IMR-90 (cell line): Measurements from ENCODE around the gene MEIKIN. TPM values are rescaled to one million over a fixed set of nuclear protein-coding genes. Genes with fewer than 3 reads are reported as not detected.

Experiments used
- ATAC-seq: fragments of 200-7000 bp; cut with Tn5 transposase; 2 replicates; pipeline ENCODE4 v1.9.1; 2020; ENCODE audit warnings: low read depth, mild to moderate bottlenecking, moderate library complexity
- BruUV-seq: library from RNA; stranded (reverse); fragments of 400-500 nt; replicated peaks from 2 replicates; lab custom pipeline; 2021; lab: Mats Ljungman, UMichigan
- CTCF ChIA-PET: fragments of 300-600 bp; formaldehyde crosslinking; extraction: SDS; loops from one replicate; lab custom pipeline; 2021; ENCODE audit warnings: antibody characterized with exemption; lab: Yijun Ruan, JAX
- POLR2A ChIA-PET: fragments of 300-600 bp; sonication (Branson Sonifier 250); formaldehyde crosslinking; loops from one replicate; lab custom pipeline; 2022; ENCODE audit warnings: antibody characterized with exemption; ENCODE audit not compliant: unreplicated experiment; lab: Charles Lee
- DNase-seq: peaks from one replicate; pipeline ENCODE4 v3.0.0; 2013
- H2AFZ ChIP-seq: replicated peaks from 2 replicates; pipeline ENCODE3; 2013; ENCODE audit warnings: low read length, mild to moderate bottlenecking; ENCODE audit not compliant: poor library complexity
- H2AK5ac ChIP-seq: 2 replicates; pipeline ENCODE4 v1.6.1; 2013; ENCODE audit warnings: low read depth, low read length, inconsistent platforms
- H2AK9ac ChIP-seq: replicated peaks from 2 replicates; pipeline ENCODE3; 2013; ENCODE audit warnings: mild to moderate bottlenecking, low read depth, low read length, moderate library complexity; ENCODE audit not compliant: poor library complexity
- H2BK120ac ChIP-seq: 2 replicates; pipeline ENCODE4 v1.6.1; 2013; ENCODE audit warnings: low read depth, low read length, inconsistent platforms
- H2BK15ac ChIP-seq: 3 replicates; pipeline ENCODE4 v1.6.1; 2013; ENCODE audit warnings: low read depth, low read length, inconsistent platforms
- H2BK20ac ChIP-seq: 2 replicates; pipeline ENCODE4 v1.6.1; 2013; ENCODE audit warnings: low read depth, mild to moderate bottlenecking, inconsistent platforms, low read length, moderate library complexity
- H2BK5ac ChIP-seq: 2 replicates; pipeline ENCODE4 v1.6.1; 2013; ENCODE audit warnings: mild to moderate bottlenecking, low read depth, low read length, inconsistent platforms; ENCODE audit not compliant: poor library complexity, severe bottlenecking
- H3K14ac ChIP-seq: replicated peaks from 2 replicates; pipeline ENCODE4 v1.6.1; 2013; ENCODE audit warnings: low read depth, low read length, inconsistent platforms
- H3K18ac ChIP-seq: 2 replicates; pipeline ENCODE4 v1.6.1; 2013; ENCODE audit warnings: low read depth, low read length, control low read depth
- H3K23ac ChIP-seq: 2 replicates; pipeline ENCODE4 v1.6.1; 2013; ENCODE audit warnings: low read depth, low read length, inconsistent platforms
- H3K27ac ChIP-seq: 2 replicates; pipeline ENCODE4 v1.5.1; 2013; ENCODE audit warnings: mild to moderate bottlenecking, control low read depth, low read length; ENCODE audit not compliant: insufficient read depth
- H3K27me3 ChIP-seq: 2 replicates; pipeline ENCODE4 v1.6.1; 2013; ENCODE audit warnings: low read length; ENCODE audit not compliant: control insufficient read depth, insufficient read depth
- H3K36me3 ChIP-seq: 2 replicates; pipeline ENCODE4 v1.6.1; 2013; ENCODE audit warnings: low read length, mixed read lengths; ENCODE audit not compliant: control insufficient read depth, insufficient read depth
- H3K4ac ChIP-seq: 2 replicates; pipeline ENCODE4 v1.6.1; 2013; ENCODE audit warnings: low read depth, low read length, inconsistent platforms
- H3K4me1 ChIP-seq: 2 replicates; pipeline ENCODE4 v1.6.1; 2013; ENCODE audit warnings: low read length, mixed read lengths; ENCODE audit not compliant: control insufficient read depth, insufficient read depth
- H3K4me2 ChIP-seq: 2 replicates; pipeline ENCODE4 v1.6.1; 2013; ENCODE audit warnings: low read depth, mild to moderate bottlenecking, control low read depth, low read length, moderate library complexity
- H3K4me3 ChIP-seq: 2 replicates; pipeline ENCODE4 v1.5.1; 2013; ENCODE audit warnings: low read depth, mild to moderate bottlenecking, control low read depth, low read length, moderate library complexity; ENCODE audit not compliant: insufficient read depth
- H3K56ac ChIP-seq: 2 replicates; pipeline ENCODE4 v1.6.1; 2013; ENCODE audit warnings: low read length, inconsistent platforms; ENCODE audit not compliant: insufficient read depth; ENCODE audit errors: extremely low read depth
- H3K79me1 ChIP-seq, 2 experiments: 2 replicates each; pipeline ENCODE4 v1.6.1; 2013; ENCODE audit warnings: low read length in 2 of 2, inconsistent platforms in 1 of 2, low read depth in 1 of 2
- H3K9ac ChIP-seq: 2 replicates; pipeline ENCODE4 v1.6.1; 2013; ENCODE audit warnings: low read depth, low read length, control low read depth
- H3K9me1 ChIP-seq: 2 replicates; pipeline ENCODE4 v1.6.1; 2013; ENCODE audit warnings: low read length, inconsistent platforms; ENCODE audit not compliant: insufficient read depth
- H3K9me3 ChIP-seq: 2 replicates; pipeline ENCODE4 v1.6.1; 2013; ENCODE audit warnings: low read length; ENCODE audit not compliant: control insufficient read depth, insufficient read depth
- H4K20me1 ChIP-seq: 2 replicates; pipeline ENCODE4 v1.6.1; 2013; ENCODE audit warnings: low read length, inconsistent platforms; ENCODE audit not compliant: insufficient read depth
- H4K5ac ChIP-seq: 2 replicates; pipeline ENCODE4 v1.6.1; 2013; ENCODE audit warnings: mild to moderate bottlenecking, low read depth, low read length, control low read depth
- H4K8ac ChIP-seq, 2 experiments: 2 replicates each; pipeline ENCODE4 v1.6.1; 2013; ENCODE audit warnings: low read depth in 2 of 2, low read length in 2 of 2, control low read depth in 1 of 2, inconsistent platforms in 1 of 2
- H4K91ac ChIP-seq: 2 replicates; pipeline ENCODE4 v1.6.1; 2013; ENCODE audit warnings: low read depth, low read length, inconsistent platforms; ENCODE audit not compliant: insufficient read depth
- CEBPB ChIP-seq: IDR thresholded peaks from 2 replicates; pipeline ENCODE4 v1.6.1; 2012; ENCODE audit warnings: low read depth, low read length, improper control_type of control experiment
- RFX5 ChIP-seq: IDR thresholded peaks from 2 replicates; pipeline ENCODE4 v1.8.0; 2012; ENCODE audit warnings: low read depth, mild to moderate bottlenecking, low read length, moderate library complexity
- WGBS, 2 experiments: methylation state at CpG; one replicate each; pipeline versions ENCODE4 v1.1.5 to v1.1.7; 2013; ENCODE audit warnings: missing lambda C conversion rate in 2 of 2; ENCODE audit not compliant: insufficient read length in 1 of 2; ENCODE audit errors: extremely low coverage in 2 of 2; 5-methylcytosine and 5-hydroxymethylcytosine counted together
- dilution Hi-C: fragments of 300-500 bp; cut with HindIII; formaldehyde crosslinking; loops from one replicate; pipeline ENCODE4 v1.14.3; 2018; ENCODE audit warnings: low sequenced_read_pairs; ENCODE audit not compliant: unreplicated experiment
- in situ Hi-C: fragments of 300-500 bp; cut with MboI; formaldehyde crosslinking; loops from 3 replicates; pipeline ENCODE4 v1.14.3; 2019; ENCODE audit warnings: low sequenced_read_pairs, inconsistent platforms, mixed read lengths
- intact Hi-C: fragments of 100-400 bp; cut with micrococcal nuclease; formaldehyde crosslinking; loops from 2 replicates; pipeline ENCODE4 v1.10.0; 2022
- polyA plus RNA-seq, 3 experiments: library from polyadenylated mRNA; depleted of rRNA; stranded (reverse); fragments of >200 nt; gene quantifications; 2 replicates each; pipeline ENCODE4 v1.2.3, GENCODE V29; 2012; ENCODE audit warnings: low replicate concordance in 1 of 3
- total RNA-seq: library from RNA; depleted of rRNA; stranded (reverse); fragments of >200 nt; gene quantifications from 2 replicates; pipeline ENCODE4 v1.2.3, GENCODE V29; 2012

MEIKIN gene
- total and polyA plus RNA-seq, 2 of the 4 experiments (the other 2 are of a cell fraction), result not detected

DNA sequence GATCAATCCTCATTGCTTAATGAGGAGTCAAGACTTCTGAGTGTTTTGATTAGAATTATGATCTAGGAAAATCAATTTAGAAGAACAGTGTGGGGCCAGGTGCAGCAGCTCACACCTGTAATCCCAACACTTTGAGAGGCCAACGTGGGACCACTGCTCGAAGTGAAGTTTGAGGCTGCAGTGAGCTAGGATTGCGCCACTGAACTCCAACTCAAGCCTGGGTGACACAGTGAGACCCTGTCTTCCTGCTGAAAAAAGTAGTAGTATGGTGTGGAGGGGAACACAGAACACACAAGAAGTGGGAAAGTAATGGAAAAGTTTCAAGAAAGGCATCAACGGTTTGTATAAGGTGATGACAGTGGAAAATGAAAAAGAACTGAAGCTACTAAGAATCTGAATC lies 157.7 kb downstream of the MEIKIN start:
- H4K20me1 ChIP-seq, result peaks cover 87% of the 10 kb centered on the region

More for the DNA sequence above, 157.7 kb downstream of the MEIKIN start:
- no CpG with 5 or more reads among the region's 4 CpGs for WGBS, 2 experiments
- Histone ChIP-seq H3K9ac (no peak overlapping the region), H2BK5ac (no peak overlapping the region), H3K9me3 (no peaks in the 10 kb centered on the region), H4K91ac (no peak overlapping the region), H4K5ac (no peak overlapping the region), H3K4me3 (no peak overlapping the region), H3K4me2 (no peak overlapping the region), H3K56ac (no peak overlapping the region), H3K14ac (no peak overlapping the region), H2BK15ac (no peak overlapping the region), H3K79me1 (peaks cover 14 to 39% of the 10 kb centered on the region in 2 experiments), H2AK5ac (no peak overlapping the region), H4K8ac (no peak overlapping the region), H3K4ac (no peak overlapping the region), H2AK9ac (no peak overlapping the region), H2BK20ac (no peak overlapping the region), H3K27me3 (no peaks in the 10 kb centered on the region), H3K4me1 (0 out of 2 replicates have a peak, but pooled peaks cover 2% of the 10 kb centered on the region), H3K23ac (no peak overlapping the region), H2BK120ac (no peak overlapping the region), H3K18ac (no peak overlapping the region), H3K9me1 (no peaks in the 10 kb centered on the region; the same call in 1 of the 2 replicates), H2AFZ (no peak overlapping the region), H3K36me3 (no peaks in the 10 kb centered on the region), H3K27ac (no peak overlapping the region)
- ATAC-seq (no peak), DNase-seq (no peak)
- intact Hi-C loops (no loop called here), dilution Hi-C loops (no loop called here), in situ Hi-C loops (no loop called here)
- BruUV-seq, result no TSS peak
- ChIA-PET POLR2A (interaction anchor here (0.6 kb wide), 1 partner anchor 1814 kb away, joined by 3 read pairs; no protein-coding TSS in a partner anchor), CTCF (interaction anchor here (2.0 kb wide), 1 partner anchor 9 kb away, joined by 7 read pairs; the partner anchor contains the start of gene FNIP1)
- TF ChIP-seq RFX5 (no peak), CEBPB (0 out of 2 replicates have a peak, but pooled peaks have one; percentile 9)
